IMR-90 (cell line): ENCODE results near the gene ZDHHC7. TPM values are rescaled to one million over a fixed set of nuclear protein-coding genes. Genes with fewer than 3 reads are reported as not detected.

Experiments
- ATAC-seq: fragments of 200-7000 bp; cut with Tn5 transposase; 2 replicates; pipeline ENCODE4 v1.9.1; 2020; ENCODE audit warnings: low read depth, mild to moderate bottlenecking, moderate library complexity
- BruUV-seq: library from RNA; stranded (reverse); fragments of 400-500 nt; replicated peaks from 2 replicates; lab custom pipeline; 2021; lab: Mats Ljungman, UMichigan
- CTCF ChIA-PET: fragments of 300-600 bp; formaldehyde crosslinking; extraction: SDS; loops from one replicate; lab custom pipeline; 2021; ENCODE audit warnings: antibody characterized with exemption; lab: Yijun Ruan, JAX
- POLR2A ChIA-PET: fragments of 300-600 bp; sonication (Branson Sonifier 250); formaldehyde crosslinking; loops from one replicate; lab custom pipeline; 2022; ENCODE audit warnings: antibody characterized with exemption; ENCODE audit not compliant: unreplicated experiment; lab: Charles Lee
- DNase-seq: peaks from one replicate; pipeline ENCODE4 v3.0.0; 2013
- H2AFZ ChIP-seq: replicated peaks from 2 replicates; pipeline ENCODE3; 2013; ENCODE audit warnings: low read length, mild to moderate bottlenecking; ENCODE audit not compliant: poor library complexity
- H2AK5ac ChIP-seq: 2 replicates; pipeline ENCODE4 v1.6.1; 2013; ENCODE audit warnings: low read depth, low read length, inconsistent platforms
- H2AK9ac ChIP-seq: replicated peaks from 2 replicates; pipeline ENCODE3; 2013; ENCODE audit warnings: mild to moderate bottlenecking, low read depth, low read length, moderate library complexity; ENCODE audit not compliant: poor library complexity
- H2BK120ac ChIP-seq: 2 replicates; pipeline ENCODE4 v1.6.1; 2013; ENCODE audit warnings: low read depth, low read length, inconsistent platforms
- H2BK15ac ChIP-seq: 3 replicates; pipeline ENCODE4 v1.6.1; 2013; ENCODE audit warnings: low read depth, low read length, inconsistent platforms
- H2BK20ac ChIP-seq: 2 replicates; pipeline ENCODE4 v1.6.1; 2013; ENCODE audit warnings: low read depth, mild to moderate bottlenecking, inconsistent platforms, low read length, moderate library complexity
- H2BK5ac ChIP-seq: 2 replicates; pipeline ENCODE4 v1.6.1; 2013; ENCODE audit warnings: mild to moderate bottlenecking, low read depth, low read length, inconsistent platforms; ENCODE audit not compliant: poor library complexity, severe bottlenecking
- H3K14ac ChIP-seq: replicated peaks from 2 replicates; pipeline ENCODE4 v1.6.1; 2013; ENCODE audit warnings: low read depth, low read length, inconsistent platforms
- H3K18ac ChIP-seq: 2 replicates; pipeline ENCODE4 v1.6.1; 2013; ENCODE audit warnings: low read depth, low read length, control low read depth
- H3K23ac ChIP-seq: 2 replicates; pipeline ENCODE4 v1.6.1; 2013; ENCODE audit warnings: low read depth, low read length, inconsistent platforms
- H3K27ac ChIP-seq: 2 replicates; pipeline ENCODE4 v1.5.1; 2013; ENCODE audit warnings: mild to moderate bottlenecking, control low read depth, low read length; ENCODE audit not compliant: insufficient read depth
- H3K27me3 ChIP-seq: 2 replicates; pipeline ENCODE4 v1.6.1; 2013; ENCODE audit warnings: low read length; ENCODE audit not compliant: control insufficient read depth, insufficient read depth
- H3K36me3 ChIP-seq: 2 replicates; pipeline ENCODE4 v1.6.1; 2013; ENCODE audit warnings: low read length, mixed read lengths; ENCODE audit not compliant: control insufficient read depth, insufficient read depth
- H3K4ac ChIP-seq: 2 replicates; pipeline ENCODE4 v1.6.1; 2013; ENCODE audit warnings: low read depth, low read length, inconsistent platforms
- H3K4me1 ChIP-seq: 2 replicates; pipeline ENCODE4 v1.6.1; 2013; ENCODE audit warnings: low read length, mixed read lengths; ENCODE audit not compliant: control insufficient read depth, insufficient read depth
- H3K4me2 ChIP-seq: 2 replicates; pipeline ENCODE4 v1.6.1; 2013; ENCODE audit warnings: low read depth, mild to moderate bottlenecking, control low read depth, low read length, moderate library complexity
- H3K4me3 ChIP-seq: 2 replicates; pipeline ENCODE4 v1.5.1; 2013; ENCODE audit warnings: low read depth, mild to moderate bottlenecking, control low read depth, low read length, moderate library complexity; ENCODE audit not compliant: insufficient read depth
- H3K56ac ChIP-seq: 2 replicates; pipeline ENCODE4 v1.6.1; 2013; ENCODE audit warnings: low read length, inconsistent platforms; ENCODE audit not compliant: insufficient read depth; ENCODE audit errors: extremely low read depth
- H3K79me1 ChIP-seq, 2 experiments: 2 replicates each; pipeline ENCODE4 v1.6.1; 2013; ENCODE audit warnings: low read length in 2 of 2, inconsistent platforms in 1 of 2, low read depth in 1 of 2
- H3K9ac ChIP-seq: 2 replicates; pipeline ENCODE4 v1.6.1; 2013; ENCODE audit warnings: low read depth, low read length, control low read depth
- H3K9me1 ChIP-seq: 2 replicates; pipeline ENCODE4 v1.6.1; 2013; ENCODE audit warnings: low read length, inconsistent platforms; ENCODE audit not compliant: insufficient read depth
- H3K9me3 ChIP-seq: 2 replicates; pipeline ENCODE4 v1.6.1; 2013; ENCODE audit warnings: low read length; ENCODE audit not compliant: control insufficient read depth, insufficient read depth
- H4K20me1 ChIP-seq: 2 replicates; pipeline ENCODE4 v1.6.1; 2013; ENCODE audit warnings: low read length, inconsistent platforms; ENCODE audit not compliant: insufficient read depth
- H4K5ac ChIP-seq: 2 replicates; pipeline ENCODE4 v1.6.1; 2013; ENCODE audit warnings: mild to moderate bottlenecking, low read depth, low read length, control low read depth
- H4K8ac ChIP-seq, 2 experiments: 2 replicates each; pipeline ENCODE4 v1.6.1; 2013; ENCODE audit warnings: low read depth in 2 of 2, low read length in 2 of 2, control low read depth in 1 of 2, inconsistent platforms in 1 of 2
- H4K91ac ChIP-seq: 2 replicates; pipeline ENCODE4 v1.6.1; 2013; ENCODE audit warnings: low read depth, low read length, inconsistent platforms; ENCODE audit not compliant: insufficient read depth
- ELK1 ChIP-seq: fragments of 150-350 bp; IDR thresholded peaks from 2 replicates; pipeline ENCODE4 v1.6.1; 2016; ENCODE audit warnings: low read depth, mild to moderate bottlenecking, low read length, moderate library complexity, borderline replicate concordance
- NFE2L2 ChIP-seq: fragments of 150-350 bp; IDR thresholded peaks from 2 replicates; pipeline ENCODE4 v1.6.1; 2016; ENCODE audit warnings: low read depth, mild to moderate bottlenecking, low read length
- RCOR1 ChIP-seq: IDR thresholded peaks from 2 replicates; pipeline ENCODE4 v1.6.1; 2012; ENCODE audit warnings: mild to moderate bottlenecking, low read length, improper control_type of control experiment; ENCODE audit not compliant: insufficient replicate concordance
- WGBS, 2 experiments: methylation state at CpG; one replicate each; pipeline versions ENCODE4 v1.1.5 to v1.1.7; 2013; ENCODE audit warnings: missing lambda C conversion rate in 2 of 2; ENCODE audit not compliant: insufficient read length in 1 of 2; ENCODE audit errors: extremely low coverage in 2 of 2; 5-methylcytosine and 5-hydroxymethylcytosine counted together
- dilution Hi-C: fragments of 300-500 bp; cut with HindIII; formaldehyde crosslinking; loops from one replicate; pipeline ENCODE4 v1.14.3; 2018; ENCODE audit warnings: low sequenced_read_pairs; ENCODE audit not compliant: unreplicated experiment
- in situ Hi-C: fragments of 300-500 bp; cut with MboI; formaldehyde crosslinking; loops from 3 replicates; pipeline ENCODE4 v1.14.3; 2019; ENCODE audit warnings: low sequenced_read_pairs, inconsistent platforms, mixed read lengths
- intact Hi-C: fragments of 100-400 bp; cut with micrococcal nuclease; formaldehyde crosslinking; loops from 2 replicates; pipeline ENCODE4 v1.10.0; 2022
- polyA plus RNA-seq, 3 experiments: library from polyadenylated mRNA; depleted of rRNA; stranded (reverse); fragments of >200 nt; gene quantifications; 2 replicates each; pipeline ENCODE4 v1.2.3, GENCODE V29; 2012; ENCODE audit warnings: low replicate concordance in 1 of 3
- total RNA-seq: library from RNA; depleted of rRNA; stranded (reverse); fragments of >200 nt; gene quantifications from 2 replicates; pipeline ENCODE4 v1.2.3, GENCODE V29; 2012

The ZDHHC7 gene
- total and polyA plus RNA-seq, 2 of the 4 experiments (the other 2 are of a cell fraction), result 80.1 to 97.1 TPM

- DNase-seq, result no peak
- Histone ChIP-seq H4K8ac (peak overlapping the region in 1 of 2 experiments; percentile 81; a peak in 3 of 4 replicates), H3K14ac (peak overlapping the region; percentile 50), H3K27ac (peak overlapping the region; percentile 53), H4K91ac (peak overlapping the region; percentile 83), H3K56ac (no peak overlapping the region), H2BK120ac (peak overlapping the region; percentile 64), H2BK15ac (peak overlapping the region; percentile 92; the same call in 1 of the 3 replicates), H3K9ac (no peak overlapping the region), H4K5ac (peak overlapping the region; percentile 54; the same call in 1 of the 2 replicates), H3K4ac (peak overlapping the region; percentile 86), H3K4me3 (no peak overlapping the region), H4K20me1 (peaks cover 3% of the 10 kb centered on the region), H2AK9ac (peak overlapping the region; percentile 62), H3K9me1 (peaks cover 23% of the 10 kb centered on the region), H3K79me1 (peaks cover 26 to 62% of the 10 kb centered on the region in 2 experiments), H2AK5ac (peak overlapping the region; percentile 96), H2BK20ac (peak overlapping the region; percentile 22), H3K4me1 (peaks cover 47% of the 10 kb centered on the region), H3K18ac (peak overlapping the region; percentile 14), H3K23ac (peak overlapping the region; percentile 31; the same call in 1 of the 2 replicates), H3K4me2 (no peak overlapping the region), H2AFZ (no peak overlapping the region), H3K9me3 (no peaks in the 10 kb centered on the region), H2BK5ac (peak overlapping the region; percentile 98), H3K27me3 (no peaks in the 10 kb centered on the region), H3K36me3 (peaks cover 23% of the 10 kb centered on the region)
- intact Hi-C loops (no loop called here), in situ Hi-C loops (no loop called here), dilution Hi-C loops (no loop called here)
- ChIA-PET CTCF (no interaction called here), POLR2A (no interaction called here)
- ATAC-seq, result no peak
- TF ChIP-seq RCOR1 (no peak), NFE2L2 (no peak), ELK1 (no peak)
- WGBS, 2 experiments, result 100% methylated on average over 3 of the region's 11 CpGs; no CpG with 5 or more reads in 1 of the 2 experiments
- BruUV-seq, result no TSS peak
Measured at GRCh38 chr16:84996365-84996764, 15.0 kb downstream of the ZDHHC7 start.
